Measurements from ENCODE around the gene TFAP2E.

- TF ChIP-seq CTCF (IDR thresholded peaks at IDR 0.05; ENCODE audit: low read depth, low read length), result no peak
- no peak for TF ChIP-seq MYC (IDR thresholded peaks at IDR 0.05; ENCODE audit: low read depth, low read length)
- TF ChIP-seq MAX (IDR thresholded peaks at IDR 0.05; ENCODE audit: low read depth, low read length), result no peak
- no peak for TF ChIP-seq POLR2A (IDR thresholded peaks at IDR 0.05; ENCODE audit: extremely low read depth, insufficient read length)
Measured at GRCh38 chr1:35622510-35623178, 49.5 kb downstream of the TFAP2E start.

Measured in NB4 (cell line).